Mesothelial cell of epicardium (in vitro differentiated cells): ENCODE data around the gene TMEM171. TPM values are rescaled to one million over a fixed set of nuclear protein-coding genes. Genes with fewer than 3 reads are reported as not detected.

ENCODE experiments used
- DNase-seq, 2 experiments: peaks; one replicate each; pipeline ENCODE4 v3.0.0; 2021; ENCODE audit warnings: low spot score in 2 of 2; ENCODE audit not compliant: unreplicated experiment in 2 of 2
- H3K27ac Mint-ChIP-seq: 2 replicates; pipeline ENCODE4 v1.8.0; 2021; ENCODE audit warnings: mixed read lengths
- H3K27me3 Mint-ChIP-seq: 2 replicates; pipeline ENCODE4 v1.8.0; 2021; ENCODE audit warnings: low read depth, mixed read lengths
- H3K36me3 Mint-ChIP-seq: 2 replicates; pipeline ENCODE4 v1.8.0; 2021; ENCODE audit warnings: mixed read lengths
- H3K4me1 Mint-ChIP-seq: 2 replicates; pipeline ENCODE4 v1.8.0; 2021; ENCODE audit warnings: mixed read lengths
- H3K4me3 Mint-ChIP-seq: 2 replicates; pipeline ENCODE4 v1.8.0; 2021; ENCODE audit warnings: mild to moderate bottlenecking, moderate library complexity, mixed read lengths
- H3K9me3 Mint-ChIP-seq: 2 replicates; pipeline ENCODE4 v1.8.0; 2021; ENCODE audit warnings: mixed read lengths
- CTCF ChIP-seq: fragments of 200-600 bp; sonication (generic); IDR thresholded peaks from one replicate; pipeline ENCODE4 v1.5.0; 2021; ENCODE audit warnings: antibody characterized with exemption; ENCODE audit not compliant: unreplicated experiment
- total RNA-seq: library from RNA; stranded (reverse); gene quantifications from 3 replicates; pipeline ENCODE4 v1.2.1, GENCODE V29; 2021

TMEM171 gene
- total RNA-seq, 1 donor from 2014 or later = 0.18 TPM

GRCh38 chr5:73129143-73129542 lies 8.8 kb downstream of the TMEM171 start:
- no peak for DNase-seq
- no peak overlapping the region for H3K4me3 Mint-ChIP-seq
- H3K4me1 Mint-ChIP-seq = peaks cover 3% of the 10 kb centered on the region
- H3K9me3 Mint-ChIP-seq = no peaks in the 10 kb centered on the region
- no peak for TF ChIP-seq CTCF
- no peak overlapping the region for H3K27ac Mint-ChIP-seq
- peaks cover 12% of the 10 kb centered on the region for H3K27me3 Mint-ChIP-seq
- no peaks in the 10 kb centered on the region for H3K36me3 Mint-ChIP-seq

DNA sequence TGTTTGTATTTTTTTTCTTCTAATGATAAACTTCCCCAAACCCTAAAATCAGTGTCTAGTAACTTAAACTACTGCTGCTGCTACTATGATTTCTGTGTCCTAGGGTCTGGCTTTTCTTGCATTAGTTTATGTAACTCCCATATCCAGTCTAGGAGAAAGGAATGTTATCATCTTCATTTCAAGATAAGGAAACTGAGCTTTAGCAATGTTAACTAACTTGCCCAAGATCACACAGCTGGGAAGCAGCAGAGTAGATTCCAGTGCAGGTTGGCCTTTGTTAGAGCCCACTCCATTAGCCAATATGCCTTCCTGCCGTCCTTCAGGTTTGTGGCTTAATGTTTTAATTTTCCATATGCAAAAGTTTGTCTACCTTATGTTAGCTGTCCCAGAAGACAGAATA lies 10.4 kb downstream of the TMEM171 start:
- no peak for DNase-seq
- H3K27ac Mint-ChIP-seq = no peak overlapping the region
- H3K36me3 Mint-ChIP-seq = no peaks in the 10 kb centered on the region
- H3K9me3 Mint-ChIP-seq = no peaks in the 10 kb centered on the region
- H3K4me3 Mint-ChIP-seq = no peak overlapping the region
- H3K27me3 Mint-ChIP-seq = peaks cover 4% of the 10 kb centered on the region
- TF ChIP-seq CTCF = no peak
- H3K4me1 Mint-ChIP-seq = peaks cover 15% of the 10 kb centered on the region

DNA sequence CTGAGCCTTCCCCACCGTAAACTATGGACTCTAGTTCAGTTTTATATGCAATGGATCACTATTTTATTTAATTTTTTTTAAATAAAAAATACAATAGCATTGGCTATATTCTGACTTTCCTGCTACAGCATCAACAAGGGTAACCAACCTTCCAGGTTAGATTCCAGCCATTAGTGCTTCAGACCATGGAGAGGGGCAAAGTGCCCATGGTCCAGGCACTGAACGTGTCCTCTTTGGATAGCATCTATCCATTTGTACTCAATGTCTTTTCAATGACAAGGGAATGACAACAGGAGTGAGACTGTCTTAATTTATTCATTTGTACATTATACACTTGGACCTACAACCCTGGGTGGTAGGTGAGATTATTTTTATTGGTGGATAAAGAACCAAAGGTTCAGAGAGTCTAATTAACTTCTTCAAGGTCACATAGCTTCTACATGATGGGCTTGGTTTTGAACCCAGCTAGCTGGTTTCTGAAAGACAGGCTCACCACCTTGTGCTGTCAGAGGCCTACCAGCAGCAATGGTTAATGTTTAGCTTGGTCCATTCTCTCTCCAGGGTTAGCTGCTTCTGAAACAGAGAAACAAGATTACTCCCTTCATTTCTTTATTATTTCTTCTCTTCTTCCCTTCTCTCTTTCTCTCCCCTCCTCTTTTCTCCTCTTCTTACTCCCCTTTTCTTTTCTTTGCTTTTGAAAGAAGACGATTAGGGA lies 11.5 kb downstream of the TMEM171 start:
- TF ChIP-seq CTCF = no peak
- no peaks in the 10 kb centered on the region for H3K9me3 Mint-ChIP-seq
- H3K27me3 Mint-ChIP-seq = peaks cover 3% of the 10 kb centered on the region
- no peak overlapping the region for H3K4me3 Mint-ChIP-seq
- no peak overlapping the region for H3K27ac Mint-ChIP-seq
- no peaks in the 10 kb centered on the region for H3K36me3 Mint-ChIP-seq
- no peak for DNase-seq
- peaks cover 26% of the 10 kb centered on the region for H3K4me1 Mint-ChIP-seq

GRCh38 chr5:73132759-73133158 lies 12.4 kb downstream of the TMEM171 start:
- Mint-ChIP-seq H3K4me3 (no peak overlapping the region), H3K27me3 (peaks cover 3% of the 10 kb centered on the region), H3K36me3 (no peaks in the 10 kb centered on the region), H3K4me1 (peaks cover 30% of the 10 kb centered on the region), H3K27ac (no peak overlapping the region), H3K9me3 (no peaks in the 10 kb centered on the region)
- no peak for DNase-seq
- no peak for TF ChIP-seq CTCF

DNA sequence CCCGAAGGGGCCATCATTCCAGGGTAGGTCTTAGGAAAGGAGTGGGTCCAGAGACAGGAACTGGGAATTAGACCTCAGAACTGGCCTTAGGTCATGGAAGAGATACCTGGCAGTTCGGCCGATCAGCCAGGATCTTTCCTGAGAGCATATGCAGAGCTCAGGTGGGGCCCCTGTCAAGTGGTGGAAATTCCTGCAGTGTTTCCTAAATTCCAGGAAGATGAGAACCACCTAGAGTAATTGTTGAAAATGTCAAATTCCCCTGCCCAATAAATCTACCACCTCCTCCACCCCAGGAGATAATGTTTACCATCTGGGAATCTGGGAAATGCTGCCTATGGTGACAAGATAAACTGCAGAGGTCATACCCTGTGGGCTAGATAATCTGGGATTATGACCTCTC lies 14.6 kb downstream of the TMEM171 start:
- Mint-ChIP-seq H3K27ac (no peak overlapping the region), H3K27me3 (peaks cover 3% of the 10 kb centered on the region), H3K36me3 (no peaks in the 10 kb centered on the region), H3K4me1 (peaks cover 34% of the 10 kb centered on the region), H3K4me3 (no peak overlapping the region), H3K9me3 (no peaks in the 10 kb centered on the region)
- no peak for TF ChIP-seq CTCF
- no peak for DNase-seq
